Activated CD8-positive, alpha-beta memory T cell treated with anti-CD3 and anti-CD28 coated beads, Interleukin-2, amount 10 ng/mL, durations not matched to agents 7 days and 5 days (primary cell): Measurements from ENCODE around the gene SPTSSB. TPM values are rescaled to one million over a fixed set of nuclear protein-coding genes. Genes with fewer than 3 reads are reported as not detected.

Source experiments
- ATAC-seq: fragments of 150-1000 bp; cut with Tn5 transposase; one replicate; pipeline ENCODE4 v1.10.0; 2021; ENCODE audit warnings: moderate library complexity
- CTCF ChIA-PET: fragments of 350-600 bp; sonication (Branson Sonifier 250); formaldehyde crosslinking; loops from one replicate; lab custom pipeline; 2021; ENCODE audit warnings: antibody characterized with exemption; lab: Charles Lee
- DNase-seq: peaks from one replicate; pipeline ENCODE4 v3.0.0-alpha.2; 2020
- H3K27ac Mint-ChIP-seq: one replicate; pipeline ENCODE4 v1.8.0; 2021; ENCODE audit warnings: mild to moderate bottlenecking, mixed read lengths
- H3K27me3 Mint-ChIP-seq: one replicate; pipeline ENCODE4 v1.8.0; 2021; ENCODE audit warnings: mixed read lengths
- H3K36me3 Mint-ChIP-seq: one replicate; pipeline ENCODE4 v1.8.0; 2021; ENCODE audit warnings: mild to moderate bottlenecking, mixed read lengths
- H3K4me1 Mint-ChIP-seq: one replicate; pipeline ENCODE4 v1.8.0; 2021; ENCODE audit warnings: mixed read lengths
- H3K4me3 Mint-ChIP-seq: one replicate; pipeline ENCODE4 v1.8.0; 2021; ENCODE audit warnings: mild to moderate bottlenecking, moderate library complexity, mixed read lengths
- H3K9me3 Mint-ChIP-seq: one replicate; pipeline ENCODE4 v1.8.0; 2022; ENCODE audit warnings: low read depth, mixed read lengths
- total RNA-seq, 2 experiments: library from RNA; stranded (reverse); gene quantifications; one replicate each; pipeline ENCODE4 v1.2.3, GENCODE V29; 2021

The SPTSSB gene
- total RNA-seq, 2 experiments from 2014 or later: not detected

GRCh38 chr3:161405836-161406235, 34.5 kb upstream of the SPTSSB start:
- H3K9me3 Mint-ChIP-seq: no peaks in the 10 kb centered on the region
- H3K4me1 Mint-ChIP-seq: peaks cover 6% of the 10 kb centered on the region
- no peak overlapping the region for H3K4me3 Mint-ChIP-seq

DNA sequence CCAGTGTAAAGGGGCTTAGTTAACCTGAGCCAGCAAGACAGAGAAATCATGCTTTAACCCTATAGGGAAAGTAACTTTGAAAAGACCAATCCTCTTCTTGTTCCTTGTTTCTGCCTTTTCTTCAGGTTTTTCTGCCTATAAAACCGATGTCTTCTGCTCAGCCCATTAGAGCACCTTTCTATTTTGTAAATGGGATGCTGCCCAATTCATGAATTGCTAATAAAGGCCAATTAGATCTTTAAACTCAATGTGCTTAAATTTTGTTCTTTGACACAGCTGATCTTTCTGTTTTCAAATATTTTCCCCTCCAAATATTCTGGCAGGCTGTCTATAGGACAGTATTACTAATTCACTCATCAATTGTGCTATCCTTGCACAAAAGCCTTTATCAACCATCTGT, 33.8 kb upstream of the SPTSSB start:
- Mint-ChIP-seq H3K27me3 (peaks cover 45% of the 10 kb centered on the region), H3K4me1 (peaks cover 6% of the 10 kb centered on the region), H3K4me3 (no peak overlapping the region), H3K36me3 (no peaks in the 10 kb centered on the region), H3K9me3 (no peaks in the 10 kb centered on the region), H3K27ac (no peak overlapping the region)
- ATAC-seq (no peak), DNase-seq (no peak)
- CTCF ChIA-PET: no interaction called here

More at GRCh38 chr3:161405836-161406235, 34.5 kb upstream of the SPTSSB start:
- no peak for DNase-seq
- ATAC-seq: no peak
- H3K27ac Mint-ChIP-seq: no peak overlapping the region
- peaks cover 51% of the 10 kb centered on the region for H3K27me3 Mint-ChIP-seq
- CTCF ChIA-PET: interaction anchor here (1.8 kb wide), 1 partner anchor 16 kb away, joined by 5 read pairs; no protein-coding TSS in a partner anchor
- H3K36me3 Mint-ChIP-seq: no peaks in the 10 kb centered on the region

DNA sequence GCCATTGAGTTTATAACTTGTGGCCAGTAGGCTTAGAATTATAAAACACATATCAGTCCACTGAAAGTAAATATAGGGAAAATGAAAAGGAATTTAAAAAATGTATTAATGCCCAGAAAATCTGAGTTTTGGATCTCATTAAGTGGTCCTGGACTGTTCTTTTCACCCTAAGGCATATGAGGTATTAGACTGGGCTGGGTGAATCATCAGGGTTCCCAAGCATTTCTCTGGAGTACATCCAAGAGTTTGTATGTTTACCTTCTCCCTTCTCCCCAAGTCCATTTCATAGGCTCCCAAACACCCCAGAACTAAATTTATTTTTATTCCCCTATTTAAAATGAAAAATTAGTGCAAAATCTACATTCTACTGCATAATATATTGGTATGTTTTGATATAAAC, 31.9 kb upstream of the SPTSSB start:
- Mint-ChIP-seq H3K4me3 (no peak overlapping the region), H3K36me3 (no peaks in the 10 kb centered on the region), H3K27ac (no peak overlapping the region), H3K27me3 (peaks cover 49% of the 10 kb centered on the region), H3K4me1 (peaks cover 6% of the 10 kb centered on the region), H3K9me3 (no peaks in the 10 kb centered on the region)
- ATAC-seq (no peak), DNase-seq (no peak)
- CTCF ChIA-PET: no interaction called here

DNA sequence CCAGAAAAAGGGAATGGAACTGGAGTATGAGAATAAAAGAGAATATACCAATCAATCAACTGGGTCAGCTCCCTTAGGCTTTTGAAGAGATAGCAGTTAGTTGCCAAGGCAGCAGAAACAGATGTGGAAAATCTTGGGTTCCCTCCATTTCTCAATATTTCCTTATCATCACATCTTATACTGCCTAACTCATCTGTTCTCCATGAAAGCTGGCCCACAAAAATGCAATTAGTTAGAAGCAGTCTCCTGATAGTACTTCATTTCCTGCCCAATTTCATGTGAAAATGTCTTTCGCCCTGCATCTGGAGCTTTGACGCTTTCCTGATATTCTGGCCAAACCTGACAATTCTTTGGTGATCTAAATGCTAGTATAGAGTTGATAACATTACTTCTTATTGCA, 30.1 kb upstream of the SPTSSB start:
- Mint-ChIP-seq H3K27ac (no peak overlapping the region), H3K27me3 (peaks cover 56% of the 10 kb centered on the region), H3K9me3 (peaks cover 4% of the 10 kb centered on the region), H3K36me3 (no peaks in the 10 kb centered on the region), H3K4me3 (no peak overlapping the region), H3K4me1 (peaks cover 2% of the 10 kb centered on the region)
- DNase-seq (no peak), ATAC-seq (no peak)
- CTCF ChIA-PET: no interaction called here

DNA sequence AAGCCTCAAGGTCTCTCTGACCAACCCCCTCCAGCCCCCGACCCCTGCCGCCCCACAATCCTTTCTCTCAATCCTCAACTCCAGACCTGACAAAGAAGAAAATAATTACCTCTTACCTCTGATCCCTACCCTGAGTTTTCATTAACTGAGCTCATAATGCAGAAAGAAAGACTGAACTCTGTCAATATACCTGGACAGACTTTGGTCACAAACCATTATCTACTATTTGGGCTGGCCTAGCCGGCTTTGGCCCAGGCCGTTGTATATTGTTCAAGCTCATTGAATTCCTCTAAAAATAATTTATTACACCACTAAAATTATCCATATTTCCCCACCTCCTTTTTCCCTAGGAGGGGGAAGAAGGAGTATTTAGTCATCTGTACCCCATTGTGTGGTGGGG, 29.3 kb upstream of the SPTSSB start:
- Mint-ChIP-seq H3K4me3 (no peak overlapping the region), H3K36me3 (no peaks in the 10 kb centered on the region), H3K9me3 (peaks cover 4% of the 10 kb centered on the region), H3K27ac (no peak overlapping the region), H3K27me3 (peaks cover 54% of the 10 kb centered on the region), H3K4me1 (no peaks in the 10 kb centered on the region)
- CTCF ChIA-PET: no interaction called here
- ATAC-seq (no peak), DNase-seq (no peak)

DNA sequence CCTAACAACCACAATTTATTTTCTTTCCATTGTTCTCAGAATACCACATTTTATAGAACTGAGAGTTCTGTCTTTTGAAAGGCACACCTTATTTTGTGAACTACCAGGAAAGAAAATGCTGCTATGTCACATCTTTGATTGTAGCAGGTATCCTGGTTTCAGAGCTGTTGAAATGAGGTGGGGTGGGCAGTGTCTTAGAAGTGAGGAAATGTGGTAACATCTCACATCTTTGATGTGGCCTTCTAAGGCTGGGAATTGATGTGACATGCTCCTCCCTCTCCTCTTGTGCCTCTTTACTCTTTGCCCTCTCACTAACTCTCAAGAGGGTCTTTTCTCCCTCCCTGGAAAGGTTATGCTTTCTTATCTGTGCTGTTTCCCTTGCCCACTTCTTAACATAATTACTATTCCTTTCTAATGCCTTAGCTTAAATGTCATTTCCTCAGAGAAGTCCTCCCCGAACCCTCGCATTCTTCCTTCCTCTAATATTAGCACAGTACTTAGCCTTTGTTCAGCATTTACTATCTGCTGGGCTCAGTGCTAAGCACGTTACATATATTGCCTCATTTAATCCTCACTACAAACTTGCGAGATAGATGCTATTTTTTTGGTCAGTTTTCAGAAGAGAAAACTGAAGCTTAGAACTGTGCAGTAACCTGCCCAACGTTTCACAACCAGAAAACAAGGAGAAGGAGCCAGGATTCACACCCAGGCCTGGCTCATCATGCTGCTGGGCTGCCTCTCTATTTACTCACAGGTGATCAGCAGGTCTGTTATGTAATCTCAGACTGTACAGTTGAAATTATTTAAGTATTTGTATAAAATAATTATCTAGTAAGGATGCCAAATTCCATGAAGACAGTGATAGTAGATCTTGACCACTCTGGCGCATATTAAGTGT, 24.0 kb upstream of the SPTSSB start:
- no peak overlapping the region for H3K4me3 Mint-ChIP-seq
- H3K9me3 Mint-ChIP-seq: peaks cover 4% of the 10 kb centered on the region
- peaks cover 1% of the 10 kb centered on the region for H3K36me3 Mint-ChIP-seq
- peaks cover 12% of the 10 kb centered on the region for H3K4me1 Mint-ChIP-seq
- ATAC-seq (peak; percentile 23), DNase-seq (no peak)
- H3K27me3 Mint-ChIP-seq: peaks cover 64% of the 10 kb centered on the region
- H3K27ac Mint-ChIP-seq: no peak overlapping the region
- CTCF ChIA-PET: interaction anchor here (1.0 kb wide), 1 partner anchor 12 kb away, joined by 3 read pairs; no protein-coding TSS in a partner anchor

- Mint-ChIP-seq H3K4me3 (no peak overlapping the region), H3K27me3 (peaks cover 68% of the 10 kb centered on the region), H3K4me1 (peaks cover 12% of the 10 kb centered on the region), H3K9me3 (peaks cover 4% of the 10 kb centered on the region), H3K27ac (no peak overlapping the region), H3K36me3 (peaks cover 1% of the 10 kb centered on the region)
- CTCF ChIA-PET: interaction anchor here (0.9 kb wide), 1 partner anchor 27 kb away, joined by 3 read pairs; no protein-coding TSS in a partner anchor
- DNase-seq (no peak), ATAC-seq (no peak)
These were observed 22.5 kb upstream of the SPTSSB start for GRCh38 chr3:161393803-161394202.

DNA sequence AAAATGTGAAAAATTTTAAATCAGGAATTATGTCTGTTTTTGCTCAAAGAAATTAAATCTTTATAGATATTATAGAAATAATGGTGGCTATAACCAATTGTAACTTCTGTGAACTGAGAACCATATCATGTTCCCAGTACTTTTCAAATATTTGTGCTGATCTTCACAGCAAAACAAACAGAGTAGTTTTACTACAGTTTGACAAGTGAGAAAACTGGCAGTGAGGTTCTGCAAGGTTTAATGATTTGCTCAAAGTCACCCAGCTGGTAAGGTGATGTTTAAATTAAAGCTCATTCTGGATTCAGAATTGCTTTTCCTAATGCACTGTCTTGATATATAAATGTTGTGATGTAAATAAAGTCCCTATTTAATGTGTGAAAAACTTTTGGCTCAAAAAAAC, 22.0 kb upstream of the SPTSSB start:
- CTCF ChIA-PET: interaction anchor here (0.9 kb wide), 1 partner anchor 28 kb away, joined by 3 read pairs; no protein-coding TSS in a partner anchor
- DNase-seq (no peak), ATAC-seq (no peak)
- Mint-ChIP-seq H3K27ac (no peak overlapping the region), H3K4me3 (no peak overlapping the region), H3K27me3 (peaks cover 65% of the 10 kb centered on the region), H3K36me3 (peaks cover 1% of the 10 kb centered on the region), H3K9me3 (peaks cover 4% of the 10 kb centered on the region), H3K4me1 (peaks cover 12% of the 10 kb centered on the region)

- no peak for DNase-seq
- Mint-ChIP-seq H3K9me3 (peaks cover 4% of the 10 kb centered on the region), H3K36me3 (peaks cover 1% of the 10 kb centered on the region), H3K4me1 (peaks cover 12% of the 10 kb centered on the region), H3K27ac (no peak overlapping the region), H3K4me3 (no peak overlapping the region), H3K27me3 (peaks cover 61% of the 10 kb centered on the region)
- CTCF ChIA-PET: interaction anchor here (0.6 to 0.9 kb wide), 2 partner anchors 28 to 109 kb away, joined by 3 to 4 read pairs; no protein-coding TSS in a partner anchor
- ATAC-seq: no peak
These were observed 21.5 kb upstream of the SPTSSB start for GRCh38 chr3:161392853-161393252.

DNA sequence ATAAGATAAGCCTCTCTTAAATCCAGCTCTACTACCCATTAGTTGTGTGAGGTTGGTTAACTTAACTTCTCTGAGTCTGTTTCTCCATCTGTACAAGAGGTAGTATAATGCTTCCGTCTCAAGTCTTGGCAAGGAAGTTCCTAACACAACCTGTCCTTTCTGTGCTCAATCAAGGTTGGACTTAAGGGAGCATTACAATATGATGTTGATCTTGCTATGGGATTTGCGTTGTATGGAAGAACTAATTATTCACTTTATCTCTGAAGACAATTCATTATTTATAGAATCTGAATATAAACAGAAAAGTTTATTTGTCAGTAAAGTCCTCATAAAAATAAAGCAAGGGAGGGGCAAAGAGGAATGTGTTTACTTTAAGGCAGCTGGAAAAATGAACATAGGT, 18.9 kb upstream of the SPTSSB start:
- DNase-seq (no peak), ATAC-seq (no peak)
- Mint-ChIP-seq H3K9me3 (no peaks in the 10 kb centered on the region), H3K27ac (no peak overlapping the region), H3K4me1 (peaks cover 9% of the 10 kb centered on the region), H3K36me3 (peaks cover 1% of the 10 kb centered on the region), H3K27me3 (peaks cover 62% of the 10 kb centered on the region), H3K4me3 (no peak overlapping the region)
- CTCF ChIA-PET: no interaction called here

GRCh38 chr3:161389445-161390035, 18.2 kb upstream of the SPTSSB start:
- DNase-seq: no peak
- Mint-ChIP-seq H3K9me3 (no peaks in the 10 kb centered on the region), H3K27ac (no peak overlapping the region), H3K36me3 (peaks cover 1% of the 10 kb centered on the region), H3K4me1 (peaks cover 4% of the 10 kb centered on the region), H3K4me3 (no peak overlapping the region), H3K27me3 (peaks cover 63% of the 10 kb centered on the region)
- ATAC-seq: no peak
- CTCF ChIA-PET: no interaction called here

- Mint-ChIP-seq H3K27me3 (peaks cover 66% of the 10 kb centered on the region), H3K4me3 (no peak overlapping the region), H3K36me3 (peaks cover 1% of the 10 kb centered on the region), H3K4me1 (peaks cover under 1% of the 10 kb centered on the region), H3K27ac (no peak overlapping the region), H3K9me3 (no peaks in the 10 kb centered on the region)
- ATAC-seq: no peak
- no peak for DNase-seq
- CTCF ChIA-PET: no interaction called here
These were observed 17.5 kb upstream of the SPTSSB start for GRCh38 chr3:161388855-161389254.

DNA sequence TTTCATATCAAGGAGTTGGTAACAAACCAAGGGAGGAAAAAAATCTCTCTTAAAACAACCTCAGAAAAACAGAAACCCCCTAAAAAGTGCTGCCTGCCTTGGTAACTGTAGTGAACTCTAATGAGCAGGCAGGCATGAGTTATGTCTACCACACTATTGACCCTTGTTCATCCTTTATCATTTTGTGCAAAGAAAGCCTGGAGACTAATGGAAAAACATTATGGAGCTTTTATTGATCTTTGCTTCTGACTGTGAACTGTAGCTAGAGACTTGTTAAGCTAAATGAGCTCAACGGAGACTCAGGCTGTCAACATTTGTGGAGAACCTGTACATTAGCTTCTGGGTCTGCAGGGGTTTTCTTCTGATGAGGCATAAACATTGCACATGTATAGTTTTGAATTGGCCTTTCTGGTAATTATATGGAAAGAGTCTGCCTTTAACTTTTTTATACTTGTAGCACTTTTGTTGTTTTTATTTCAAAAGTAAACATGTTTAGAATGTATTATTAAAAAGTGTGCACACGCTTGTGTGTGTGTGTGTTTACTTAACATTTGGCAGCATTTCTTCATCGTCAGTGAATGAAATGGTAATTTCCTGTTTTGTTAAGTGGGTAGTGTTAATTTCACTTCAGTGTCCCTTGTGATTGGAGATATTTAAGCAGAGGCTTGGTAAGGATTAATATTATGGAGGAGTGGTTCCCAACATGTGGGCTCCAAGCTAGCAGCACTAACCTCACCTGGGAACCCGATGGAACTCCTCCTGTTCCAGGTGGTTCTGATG, 15.9 kb upstream of the SPTSSB start:
- Mint-ChIP-seq H3K4me1 (no peaks in the 10 kb centered on the region), H3K36me3 (no peaks in the 10 kb centered on the region), H3K4me3 (no peak overlapping the region), H3K9me3 (no peaks in the 10 kb centered on the region), H3K27me3 (peaks cover 61% of the 10 kb centered on the region), H3K27ac (no peak overlapping the region)
- DNase-seq (no peak), ATAC-seq (no peak)
- CTCF ChIA-PET: no interaction called here
